AG04449 (cell line): ENCODE measurements around the gene NME7.

Experiments
- CTCF ChIA-PET: fragments of 350-600 bp; formaldehyde crosslinking; extraction: SDS; loops from one replicate; lab custom pipeline; 2021; ENCODE audit warnings: antibody characterized with exemption; lab: Yijun Ruan, JAX
- POLR2A ChIA-PET: fragments of 400-600, 350-600 bp; formaldehyde crosslinking; extraction: SDS; loops from one replicate; lab custom pipeline; 2020; ENCODE audit warnings: antibody characterized with exemption, inconsistent platforms; lab: Yijun Ruan, JAX
- DNase-seq: peaks from one replicate; pipeline ENCODE4 v3.0.0-alpha.2; 2010; ENCODE audit warnings: low read depth, low spot score
- H3K4me3 ChIP-seq: 2 replicates; pipeline ENCODE4 v1.5.1; 2011; ENCODE audit warnings: low read depth, mild to moderate bottlenecking, control low read depth, low read length
- TF ChIP-seq, protein P1 (sequence below): IDR thresholded peaks from one replicate; pipeline ENCODE4 v1.5.1; 2011; ENCODE audit warnings: mild to moderate bottlenecking, moderate library complexity, low read length, control low read depth, inconsistent platforms; ENCODE audit not compliant: insufficient read depth; ENCODE audit errors: missing control alignments

Gene NME7

DNA sequence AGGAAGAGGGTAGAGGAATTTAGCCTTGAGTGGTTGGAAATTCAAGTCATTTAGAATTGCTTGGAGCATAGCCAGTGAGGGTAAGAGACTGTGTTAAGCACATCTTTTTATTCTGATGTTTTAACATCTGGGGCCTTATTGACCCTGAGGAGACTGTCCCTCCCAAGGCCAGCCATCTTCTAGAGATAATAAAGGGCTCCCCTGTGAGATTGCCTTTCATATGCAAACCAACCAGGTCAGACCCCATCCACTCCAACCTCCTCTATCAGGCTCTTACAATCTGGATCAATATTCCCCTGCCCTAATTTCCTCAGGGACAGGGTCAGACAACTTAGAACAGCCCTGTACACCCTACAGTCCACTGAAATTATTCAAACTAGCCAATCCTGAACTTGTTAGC is 167.3 kb downstream of the NME7 start:
- TF ChIP-seq, protein P1, sequence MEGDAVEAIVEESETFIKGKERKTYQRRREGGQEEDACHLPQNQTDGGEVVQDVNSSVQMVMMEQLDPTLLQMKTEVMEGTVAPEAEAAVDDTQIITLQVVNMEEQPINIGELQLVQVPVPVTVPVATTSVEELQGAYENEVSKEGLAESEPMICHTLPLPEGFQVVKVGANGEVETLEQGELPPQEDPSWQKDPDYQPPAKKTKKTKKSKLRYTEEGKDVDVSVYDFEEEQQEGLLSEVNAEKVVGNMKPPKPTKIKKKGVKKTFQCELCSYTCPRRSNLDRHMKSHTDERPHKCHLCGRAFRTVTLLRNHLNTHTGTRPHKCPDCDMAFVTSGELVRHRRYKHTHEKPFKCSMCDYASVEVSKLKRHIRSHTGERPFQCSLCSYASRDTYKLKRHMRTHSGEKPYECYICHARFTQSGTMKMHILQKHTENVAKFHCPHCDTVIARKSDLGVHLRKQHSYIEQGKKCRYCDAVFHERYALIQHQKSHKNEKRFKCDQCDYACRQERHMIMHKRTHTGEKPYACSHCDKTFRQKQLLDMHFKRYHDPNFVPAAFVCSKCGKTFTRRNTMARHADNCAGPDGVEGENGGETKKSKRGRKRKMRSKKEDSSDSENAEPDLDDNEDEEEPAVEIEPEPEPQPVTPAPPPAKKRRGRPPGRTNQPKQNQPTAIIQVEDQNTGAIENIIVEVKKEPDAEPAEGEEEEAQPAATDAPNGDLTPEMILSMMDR: no peak
- ChIA-PET POLR2A (no interaction called here), CTCF (interaction anchor here (0.7 kb wide), 1 partner anchor 15 kb away, joined by 3 read pairs; no protein-coding TSS in a partner anchor)
- no peak overlapping the region for H3K4me3 ChIP-seq
- no peak for DNase-seq

GRCh38 chr1:169196581-169196980 is 171.0 kb downstream of the NME7 start:
- POLR2A ChIA-PET: no interaction called here
- H3K4me3 ChIP-seq: no peak overlapping the region
- CTCF ChIA-PET: interaction anchor here (0.7 kb wide), 1 partner anchor 7 kb away, joined by 3 read pairs; no protein-coding TSS in a partner anchor
- TF ChIP-seq, protein P1: no peak
- no peak for DNase-seq

DNA sequence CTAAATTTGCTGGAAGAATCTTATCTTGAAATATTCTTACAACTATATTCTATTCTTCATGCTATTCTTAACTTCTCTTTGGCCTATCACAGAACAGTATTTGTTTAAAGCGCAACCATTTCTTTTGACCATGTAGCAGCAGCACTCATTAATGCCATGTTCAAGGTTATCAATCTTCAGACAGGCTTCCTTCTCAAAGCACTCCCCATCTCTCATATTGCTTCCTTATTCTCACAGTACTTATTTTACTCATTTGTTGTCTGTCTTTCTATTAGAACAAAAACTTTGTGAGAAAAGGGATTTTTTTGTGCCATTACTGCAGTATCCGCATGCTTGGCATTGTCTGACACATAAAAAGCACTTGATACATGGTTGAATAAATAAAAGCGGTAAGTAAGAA is 171.4 kb downstream of the NME7 start:
- CTCF ChIA-PET: interaction anchor here (0.7 to 1.0 kb wide), 2 partner anchors 8 to 11 kb away, joined by 3 read pairs; no protein-coding TSS in a partner anchor
- no peak overlapping the region for H3K4me3 ChIP-seq
- no peak for DNase-seq
- POLR2A ChIA-PET: no interaction called here
- TF ChIP-seq, protein P1: no peak

DNA sequence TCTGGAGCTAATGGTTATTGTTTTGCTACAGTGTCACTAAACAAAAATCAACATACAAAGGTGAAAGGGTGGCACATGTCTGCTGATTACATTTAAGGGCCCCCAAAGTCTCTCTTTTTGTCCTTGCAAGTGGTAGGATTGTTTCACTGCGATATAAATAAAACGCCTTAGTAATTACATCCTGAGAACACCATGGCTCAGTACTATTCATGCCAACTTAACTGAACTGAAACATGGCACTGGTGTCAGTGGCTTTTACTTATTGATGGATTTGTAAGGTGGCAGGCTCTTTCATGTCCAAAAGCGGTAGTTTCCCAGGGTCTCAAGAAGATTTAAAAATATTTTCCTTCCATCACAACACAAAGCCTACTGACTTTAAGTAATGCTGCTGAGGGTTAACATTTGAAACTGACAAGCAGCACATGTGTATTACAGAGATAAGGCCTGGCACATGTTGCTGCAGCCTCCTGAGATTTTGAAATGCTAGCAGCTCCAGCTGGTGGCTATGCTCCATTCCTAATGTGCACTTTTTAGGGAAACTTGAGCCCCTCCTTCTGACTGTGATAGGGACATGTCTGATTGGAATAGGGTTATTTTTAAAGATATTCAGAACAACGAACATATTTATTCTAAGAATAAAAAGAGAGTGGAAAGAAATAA is 174.3 kb downstream of the NME7 start:
- H3K4me3 ChIP-seq: no peak overlapping the region
- POLR2A ChIA-PET: no interaction called here
- DNase-seq: no peak
- CTCF ChIA-PET: no interaction called here
- TF ChIP-seq, protein P1: no peak

GRCh38 chr1:169186106-169186505 is 181.5 kb downstream of the NME7 start:
- TF ChIP-seq, protein P1: no peak
- no peak overlapping the region for H3K4me3 ChIP-seq
- POLR2A ChIA-PET: no interaction called here
- no peak for DNase-seq
- CTCF ChIA-PET: no interaction called here

DNA sequence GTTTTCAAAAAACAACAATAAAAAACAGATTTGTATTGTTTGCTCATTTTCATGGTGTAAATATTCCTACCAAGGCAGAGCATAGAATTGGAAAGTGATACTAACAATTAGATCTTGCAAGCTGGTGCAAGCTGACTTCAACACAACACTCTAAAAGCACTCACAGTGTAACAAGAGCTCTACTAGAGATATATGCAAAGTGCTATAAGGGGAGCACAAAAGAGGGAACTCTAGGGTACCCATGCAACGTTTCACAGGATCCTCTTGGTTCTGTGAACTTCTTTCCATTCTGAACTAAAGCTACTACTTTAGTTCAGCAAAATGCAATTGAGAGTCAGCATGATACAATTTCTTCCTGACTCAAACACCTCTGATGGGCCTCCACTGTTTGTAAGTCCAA is 182.8 kb downstream of the NME7 start:
- H3K4me3 ChIP-seq: no peak overlapping the region
- DNase-seq: no peak
- CTCF ChIA-PET: interaction anchor here (1.2 to 1.3 kb wide), 2 partner anchors 11 to 16 kb away, joined by 3 read pairs; no protein-coding TSS in a partner anchor
- POLR2A ChIA-PET: no interaction called here
- TF ChIP-seq, protein P1: no peak
